Adrenal gland (tissue), 12 donors: Measurements from ENCODE around the gene GLYR1. TPM values are rescaled to one million over a fixed set of nuclear protein-coding genes. Genes with fewer than 3 reads are reported as not detected.
A peak's percentile ranks its signal among the peaks of the same experiment; 100 is the strongest.

Experiments
- DNase-seq, 7 donors: peaks; one replicate each; pipeline ENCODE4 v3.0.0-alpha.2; 2019 to 2020
- H3K27ac ChIP-seq, 5 donors: fragments of 200-600 bp; sonication (generic) in 4 of 5; 1 replicate in 3 of 5; 2 replicates in 2 of 5; pipeline versions ENCODE4 v1.5.1 to v1.8.0; 2016 to 2020; ENCODE audit warnings: mild to moderate bottlenecking in 1 of 5
- H3K27me3 ChIP-seq: fragments of 200-600 bp; 2 replicates; pipeline ENCODE4 v1.8.0; 2021
- H3K36me3 ChIP-seq, 2 donors: fragments of 200-600 bp; replicated peaks in 1 of 2; 1 replicate in 1 of 2; 2 replicates in 1 of 2; pipeline versions ENCODE4 v1.5.1 to v1.8.0; 2018 to 2022
- H3K4me1 ChIP-seq, 2 donors: fragments of 200-600 bp; replicated peaks in 1 of 2; 1 replicate in 1 of 2; 2 replicates in 1 of 2; pipeline versions ENCODE4 v1.5.1 to v1.8.0; 2018 to 2021
- H3K4me3 ChIP-seq, 4 donors: fragments of 200-600 bp; sonication (generic) in 3 of 4; one replicate each; pipeline ENCODE4 v1.5.1; 2016 to 2018
- H3K9me3 ChIP-seq, 3 donors: fragments of 200-600 bp; sonication (generic) in 1 of 3; replicated peaks in 1 of 3; 1 replicate in 2 of 3; 2 replicates in 1 of 3; pipeline versions ENCODE4 v1.5.1 to v1.8.0; 2016 to 2021
- CTCF ChIP-seq, 6 experiments: fragments of 450-650 bp in 4 of 6; fragments of 200-600 bp in 2 of 6; sonication (generic) in 1 of 6; IDR thresholded peaks; 1 replicate in 5 of 6; 2 replicates in 1 of 6; pipeline versions ENCODE4 v1.5.1 to v1.8.0; 2016 to 2021; ENCODE audit warnings: antibody characterized with exemption in 6 of 6, mild to moderate bottlenecking in 2 of 6, moderate library complexity in 1 of 6
- POLR2A ChIP-seq, 2 donors: fragments of 450-650 bp; IDR thresholded peaks; one replicate each; pipeline ENCODE4 v1.6.1; 2017; ENCODE audit warnings: antibody characterized with exemption in 2 of 2, mild to moderate bottlenecking in 2 of 2, moderate library complexity in 1 of 2
- WGBS, 4 donors: extraction: QIAGEN DNeasy Blood & Tissue Kit in 2 of 4; methylation state at CpG; one replicate each; pipeline versions ENCODE4 v1.1.5 to v1.1.7; 2013 to 2017; 5-methylcytosine and 5-hydroxymethylcytosine counted together
- intact Hi-C, 2 donors: fragments of 100-400 bp; cut with DNase I; formaldehyde crosslinking; loops; one replicate each; pipeline versions ENCODE4 v1.14.1 to v1.15.0; 2022 to 2023
- polyA plus RNA-seq, 3 donors: library from polyadenylated mRNA; stranded (reverse); fragments of 200-250 nt in 2 of 3; fragments of 350-450 nt in 1 of 3; fragmentation: Illumina TruSeq in 1 of 3; extraction: RNeasy Lipid Tissue Mini Kit (QIAGEN cat#74804) in 1 of 3; gene quantifications; one replicate each; pipeline ENCODE4 v1.2.3, GENCODE V29; 2013 to 2014
- total RNA-seq, 9 donors: library from RNA; depleted of rRNA in 4 of 9; stranded (reverse); fragments of >200 nt in 4 of 9; fragments of 120-200 nt in 1 of 9; fragmentation: NEBNext Ultra II Directional in 1 of 9; extraction: Animal tissue kit (Norgen Biotek cat#: 25700) in 1 of 9; gene quantifications; one replicate each; pipeline versions ENCODE4 v1.1.0 to v1.2.4, GENCODE V29; 2013 to 2023
- donor health status: healthy with polysubstance abuse.
- donor health status: Bipolar disorder and iron deficiency.
- donor health status: DM: yes; HTN: yes; CAD: no.
- donor health status: DM: no; HTN: no; CAD: no.
- donor health status: DM: no; HTN: no; CAD: no.
- donor health status: DM: yes; HTN: yes; CAD: no.

GLYR1 gene
- total and polyA plus RNA-seq, 12 donors, result 39.3 to 118 (median 69.1) TPM

- peaks cover 0 to 93% of the 10 kb centered on the region in 2 donors for H3K36me3 ChIP-seq
- peak overlapping the region in 1 of 5 donors; percentile 38 for H3K27ac ChIP-seq
- TF ChIP-seq CTCF (IDR thresholded peaks at IDR 0.05), result no peak
- no peaks in the 10 kb centered on the region for H3K9me3 ChIP-seq
- H3K4me1 ChIP-seq, result no peaks in the 10 kb centered on the region
- DNase-seq, result no peak
- intact Hi-C loops, result no loop called here
- no peaks in the 10 kb centered on the region for H3K27me3 ChIP-seq
- H3K4me3 ChIP-seq, result no peak overlapping the region
Observed at GRCh38 chr16:4814046-4814445, 33.0 kb downstream of the GLYR1 start.

- Histone ChIP-seq H3K27me3 (no peaks in the 10 kb centered on the region), H3K9me3 (no peaks in the 10 kb centered on the region), H3K27ac (no peak overlapping the region), H3K4me3 (no peak overlapping the region), H3K4me1 (no peaks in the 10 kb centered on the region), H3K36me3 (peaks cover 0 to 93% of the 10 kb centered on the region in 2 donors)
- intact Hi-C loops, result no loop called here
- TF ChIP-seq CTCF (IDR thresholded peaks at IDR 0.05) (no peak), POLR2A (IDR thresholded peaks at IDR 0.05) (no peak)
- DNase-seq, result no peak
- WGBS, 4 donors, result 91 to 98% (median 96%) methylated on average over 10 to 16 of the region's 16 CpGs
Observed at GRCh38 chr16:4813251-4814003, 33.7 kb downstream of the GLYR1 start.

- no peak for TF ChIP-seq CTCF (IDR thresholded peaks at IDR 0.05)
- TF ChIP-seq POLR2A (IDR thresholded peaks at IDR 0.05), result no peak
- no peaks in the 10 kb centered on the region for H3K9me3 ChIP-seq
- no peak overlapping the region for H3K27ac ChIP-seq
- no peak overlapping the region for H3K4me3 ChIP-seq
- no peak for DNase-seq
- no peaks in the 10 kb centered on the region for H3K27me3 ChIP-seq
- H3K4me1 ChIP-seq, result no peaks in the 10 kb centered on the region
- WGBS, 4 donors, result 85 to 92% (median 90%) methylated on average over 7 to 9 of the region's 9 CpGs
- intact Hi-C loops, result no loop called here
- peaks cover 0 to 94% of the 10 kb centered on the region in 2 donors for H3K36me3 ChIP-seq
Observed at GRCh38 chr16:4811773-4812172, 35.3 kb downstream of the GLYR1 start.

- whole genome bisulfite sequencing, 4 donors, result 93 to 96% (median 95%) methylated on average over 3 of the region's 3 CpGs
Observed at GRCh38 chr16:4811242-4811641, 35.8 kb downstream of the GLYR1 start.

More at GRCh38 chr16:4811242-4811641, 35.8 kb downstream of the GLYR1 start:
- Histone ChIP-seq H3K4me1 (no peaks in the 10 kb centered on the region), H3K9me3 (no peaks in the 10 kb centered on the region), H3K4me3 (no peak overlapping the region), H3K27ac (no peak overlapping the region), H3K36me3 (peaks cover 0 to 92% of the 10 kb centered on the region in 2 donors), H3K27me3 (no peaks in the 10 kb centered on the region)
- DNase-seq, result no peak
- TF ChIP-seq CTCF (IDR thresholded peaks at IDR 0.05) (no peak), POLR2A (IDR thresholded peaks at IDR 0.05) (no peak)
- intact Hi-C loops, result no loop called here
